Ishikawa (cell line): ENCODE data around the gene ANKS6.

Experiments
- CEBPB ChIP-seq: IDR thresholded peaks from 2 replicates; pipeline ENCODE4 v1.6.1; 2012
- CREB1 ChIP-seq: IDR thresholded peaks from 2 replicates; pipeline ENCODE4 v1.6.1; 2012; ENCODE audit warnings: low read depth
- FOXM1 ChIP-seq: IDR thresholded peaks from 2 replicates; pipeline ENCODE4 v1.6.1; 2012; ENCODE audit warnings: low read depth, borderline replicate concordance
- NFIC ChIP-seq: IDR thresholded peaks from 2 replicates; pipeline ENCODE4 v1.6.1; 2012
- RAD21 ChIP-seq: IDR thresholded peaks from 2 replicates; pipeline ENCODE4 v1.6.1; 2012; ENCODE audit warnings: low read depth
- TAF1 ChIP-seq: IDR thresholded peaks from 2 replicates; pipeline ENCODE4 v1.6.1; 2012; ENCODE audit warnings: low read depth, mild to moderate bottlenecking
- TEAD4 ChIP-seq: IDR thresholded peaks from 2 replicates; pipeline ENCODE4 v1.6.1; 2012
- YY1 ChIP-seq: IDR thresholded peaks from 2 replicates; pipeline ENCODE4 v1.6.1; 2012; ENCODE audit warnings: low read depth
- TF ChIP-seq, protein P1 (sequence below): IDR thresholded peaks from 2 replicates; pipeline ENCODE4 v1.6.1; 2012; ENCODE audit warnings: low read depth, mild to moderate bottlenecking
- TF ChIP-seq, protein P2 (sequence below): IDR thresholded peaks from 2 replicates; pipeline ENCODE4 v1.6.1; 2012

DNA sequence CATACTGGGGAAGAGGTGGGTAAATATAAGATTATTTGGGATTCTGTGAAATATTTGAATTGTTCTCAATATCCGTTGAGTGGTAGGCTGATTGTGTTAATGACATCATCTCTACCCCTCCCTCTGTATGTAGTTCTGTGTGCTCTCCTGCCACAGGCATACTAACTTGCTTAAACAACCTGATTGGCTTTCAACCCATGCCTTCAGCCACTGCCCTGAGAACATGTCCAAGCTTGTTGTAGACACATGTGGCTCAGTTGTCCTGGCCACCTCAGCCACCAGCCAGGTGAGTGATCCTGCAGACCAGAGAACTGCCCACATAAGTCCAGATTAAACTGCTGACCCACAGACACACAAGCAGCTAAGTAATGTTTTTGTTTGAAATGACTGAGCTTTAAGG is 31.1 kb downstream of the ANKS6 start:
- TF ChIP-seq FOXM1 (no peak), NFIC (no peak), TEAD4 (no peak), CEBPB (no peak), YY1 (no peak), TAF1 (no peak), CREB1 (no peak), RAD21 (no peak)
- TF ChIP-seq, protein P1, sequence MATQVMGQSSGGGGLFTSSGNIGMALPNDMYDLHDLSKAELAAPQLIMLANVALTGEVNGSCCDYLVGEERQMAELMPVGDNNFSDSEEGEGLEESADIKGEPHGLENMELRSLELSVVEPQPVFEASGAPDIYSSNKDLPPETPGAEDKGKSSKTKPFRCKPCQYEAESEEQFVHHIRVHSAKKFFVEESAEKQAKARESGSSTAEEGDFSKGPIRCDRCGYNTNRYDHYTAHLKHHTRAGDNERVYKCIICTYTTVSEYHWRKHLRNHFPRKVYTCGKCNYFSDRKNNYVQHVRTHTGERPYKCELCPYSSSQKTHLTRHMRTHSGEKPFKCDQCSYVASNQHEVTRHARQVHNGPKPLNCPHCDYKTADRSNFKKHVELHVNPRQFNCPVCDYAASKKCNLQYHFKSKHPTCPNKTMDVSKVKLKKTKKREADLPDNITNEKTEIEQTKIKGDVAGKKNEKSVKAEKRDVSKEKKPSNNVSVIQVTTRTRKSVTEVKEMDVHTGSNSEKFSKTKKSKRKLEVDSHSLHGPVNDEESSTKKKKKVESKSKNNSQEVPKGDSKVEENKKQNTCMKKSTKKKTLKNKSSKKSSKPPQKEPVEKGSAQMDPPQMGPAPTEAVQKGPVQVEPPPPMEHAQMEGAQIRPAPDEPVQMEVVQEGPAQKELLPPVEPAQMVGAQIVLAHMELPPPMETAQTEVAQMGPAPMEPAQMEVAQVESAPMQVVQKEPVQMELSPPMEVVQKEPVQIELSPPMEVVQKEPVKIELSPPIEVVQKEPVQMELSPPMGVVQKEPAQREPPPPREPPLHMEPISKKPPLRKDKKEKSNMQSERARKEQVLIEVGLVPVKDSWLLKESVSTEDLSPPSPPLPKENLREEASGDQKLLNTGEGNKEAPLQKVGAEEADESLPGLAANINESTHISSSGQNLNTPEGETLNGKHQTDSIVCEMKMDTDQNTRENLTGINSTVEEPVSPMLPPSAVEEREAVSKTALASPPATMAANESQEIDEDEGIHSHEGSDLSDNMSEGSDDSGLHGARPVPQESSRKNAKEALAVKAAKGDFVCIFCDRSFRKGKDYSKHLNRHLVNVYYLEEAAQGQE: no peak
- TF ChIP-seq, protein P2, sequence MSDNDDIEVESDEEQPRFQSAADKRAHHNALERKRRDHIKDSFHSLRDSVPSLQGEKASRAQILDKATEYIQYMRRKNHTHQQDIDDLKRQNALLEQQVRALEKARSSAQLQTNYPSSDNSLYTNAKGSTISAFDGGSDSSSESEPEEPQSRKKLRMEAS: no peak
